ENCODE measurements around the gene CDH1.

CDH1 gene

DNA sequence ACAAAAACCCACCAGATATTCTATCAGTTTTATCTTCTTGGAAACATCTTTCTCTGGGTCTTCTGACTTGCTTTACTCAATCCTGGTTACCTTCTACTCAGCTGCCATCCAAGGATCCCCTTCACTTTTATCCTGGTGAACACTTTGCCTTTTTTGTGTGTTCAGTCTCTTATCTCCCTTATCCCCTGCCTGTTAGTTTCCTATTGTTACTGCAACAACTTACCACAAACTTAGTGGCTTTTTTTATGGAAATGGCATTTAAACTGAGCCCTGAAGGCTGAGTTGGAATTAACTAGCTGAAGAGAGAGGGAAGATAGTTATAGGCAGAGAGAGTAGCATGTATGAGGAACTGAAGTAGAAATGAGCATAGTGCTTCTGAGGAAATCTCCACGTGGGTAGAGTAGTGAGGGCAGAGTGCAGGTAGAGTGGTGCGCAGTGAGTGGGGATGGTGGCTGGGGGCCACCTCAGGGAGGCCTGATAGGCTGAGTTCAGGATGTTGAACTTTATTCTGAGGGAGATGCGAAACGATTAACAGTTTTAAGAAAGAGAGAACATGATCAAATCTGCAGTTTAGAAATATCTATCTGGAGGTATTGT, 132.5 kb downstream of the CDH1 start:
- TF ChIP-seq CTCF (IDR thresholded peaks at IDR 0.05): no peak

DNA sequence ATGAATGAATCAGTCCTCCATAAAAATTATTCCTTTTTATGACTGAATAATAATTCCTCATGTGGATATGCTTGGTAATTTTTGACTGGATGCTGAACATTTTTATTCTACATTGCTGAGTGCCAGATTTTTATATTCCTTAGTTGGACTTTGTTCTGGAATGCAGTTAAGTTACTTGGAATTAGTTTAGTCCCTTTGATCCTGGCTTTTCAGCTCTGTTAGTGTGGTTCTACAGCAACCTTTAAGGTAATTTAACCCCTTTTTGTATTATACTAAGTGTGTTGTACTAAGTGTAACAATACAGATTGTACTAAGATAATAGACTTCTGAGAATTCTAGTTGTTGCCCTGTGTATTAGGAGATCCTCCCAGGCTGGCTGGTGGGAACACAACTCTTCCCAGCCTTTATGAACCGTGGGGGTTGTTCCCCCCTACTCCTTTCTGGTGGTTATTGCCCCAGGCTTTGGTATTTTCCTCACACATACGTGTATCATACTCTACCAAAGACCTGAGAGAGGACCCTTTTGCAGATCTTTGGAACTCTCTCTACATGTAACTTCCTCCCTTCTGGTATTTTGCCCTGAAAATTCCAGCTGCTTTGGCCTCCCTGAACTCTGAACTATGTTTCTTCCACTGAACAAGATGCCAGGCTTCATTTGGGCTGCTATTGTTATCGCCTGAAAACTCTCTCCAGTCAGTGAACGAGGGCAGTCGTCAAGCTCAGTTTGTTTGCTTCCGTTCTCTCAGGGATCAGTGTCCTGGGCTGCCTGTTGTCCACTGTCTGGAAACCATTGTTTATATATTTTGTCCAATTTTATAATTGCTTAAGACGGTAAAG, 136.8 kb downstream of the CDH1 start:
- no peak for TF ChIP-seq CTCF (IDR thresholded peaks at IDR 0.05)

GRCh38 chr16:68875871-68876270, 138.8 kb downstream of the CDH1 start:
- no peak for TF ChIP-seq CTCF (IDR thresholded peaks at IDR 0.05)

DNA sequence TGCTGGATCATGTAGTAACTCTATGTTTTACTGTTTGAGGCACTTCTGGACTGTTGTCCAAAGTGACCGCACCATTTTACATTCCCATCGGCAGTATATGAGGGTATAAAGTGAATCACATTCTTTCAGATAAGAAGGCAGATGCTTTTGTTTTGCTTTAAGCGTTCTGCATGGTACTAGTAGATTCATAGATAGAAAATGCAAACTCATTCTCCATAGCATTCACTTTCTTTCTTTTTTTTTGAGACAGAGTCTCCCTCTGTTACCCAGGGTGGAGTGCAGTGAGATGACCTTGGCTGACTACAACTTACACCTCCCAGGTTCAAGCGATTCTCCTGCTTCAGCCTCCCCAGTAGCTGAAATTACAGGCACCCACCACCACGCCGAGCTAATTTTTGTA, 146.6 kb downstream of the CDH1 start:
- TF ChIP-seq CTCF (IDR thresholded peaks at IDR 0.05): no peak

GRCh38 chr16:68884401-68884800, 147.3 kb downstream of the CDH1 start:
- no peak for TF ChIP-seq CTCF (IDR thresholded peaks at IDR 0.05)
